Measurements from ENCODE around the gene ATAD3B.

DNA sequence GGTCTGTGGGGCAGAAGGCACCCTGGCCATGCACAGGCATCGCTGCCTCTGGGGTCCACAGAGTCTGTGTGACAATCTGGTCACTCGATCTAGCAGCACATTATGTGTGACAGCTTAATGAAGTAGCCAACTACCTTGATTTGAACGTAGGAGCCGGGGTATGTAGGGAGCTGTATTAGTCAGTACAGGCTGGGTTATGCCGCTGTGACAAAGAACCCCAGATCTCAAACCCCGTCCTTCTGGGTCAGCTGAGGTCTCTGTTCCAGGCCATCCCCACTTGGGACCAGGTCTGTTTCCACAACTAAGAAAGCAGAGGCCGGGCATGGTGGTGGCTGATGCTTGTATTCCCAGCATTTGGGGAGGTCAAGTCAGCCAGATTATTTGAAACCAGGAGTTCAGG lies 8.3 kb upstream of the ATAD3B start:
- TF ChIP-seq NFE2L2 (IDR thresholded peaks at IDR 0.05; ENCODE audit: low read depth, low read length) (no peak), RAD21 (IDR thresholded peaks at IDR 0.05; ENCODE audit: low read length) (no peak), MAZ (IDR thresholded peaks at IDR 0.05; ENCODE audit: borderline replicate concordance, low read depth, low read length) (no peak), MXI1 (IDR thresholded peaks at IDR 0.05; ENCODE audit: borderline replicate concordance, low read depth, low read length) (no peak), CEBPB (IDR thresholded peaks at IDR 0.05; ENCODE audit: low read depth, low read length) (no peak), POLR2A (IDR thresholded peaks at IDR 0.05; ENCODE audit: low read depth, low read length) (no peak), BHLHE40 (IDR thresholded peaks at IDR 0.05; ENCODE audit: low read depth, low read length) (no peak), RFX5 (IDR thresholded peaks at IDR 0.05; ENCODE audit: low read depth, low read length) (no peak), FOS (IDR thresholded peaks at IDR 0.05; ENCODE audit: low read depth, low read length) (no peak), SMC3 (IDR thresholded peaks at IDR 0.05; ENCODE audit: low read depth, low read length) (no peak), MAFK (IDR thresholded peaks at IDR 0.05; ENCODE audit: low read depth, low read length) (no peak), RCOR1 (IDR thresholded peaks at IDR 0.05; ENCODE audit: insufficient replicate concordance, low read length) (no peak)
- TF ChIP-seq, protein P1, sequence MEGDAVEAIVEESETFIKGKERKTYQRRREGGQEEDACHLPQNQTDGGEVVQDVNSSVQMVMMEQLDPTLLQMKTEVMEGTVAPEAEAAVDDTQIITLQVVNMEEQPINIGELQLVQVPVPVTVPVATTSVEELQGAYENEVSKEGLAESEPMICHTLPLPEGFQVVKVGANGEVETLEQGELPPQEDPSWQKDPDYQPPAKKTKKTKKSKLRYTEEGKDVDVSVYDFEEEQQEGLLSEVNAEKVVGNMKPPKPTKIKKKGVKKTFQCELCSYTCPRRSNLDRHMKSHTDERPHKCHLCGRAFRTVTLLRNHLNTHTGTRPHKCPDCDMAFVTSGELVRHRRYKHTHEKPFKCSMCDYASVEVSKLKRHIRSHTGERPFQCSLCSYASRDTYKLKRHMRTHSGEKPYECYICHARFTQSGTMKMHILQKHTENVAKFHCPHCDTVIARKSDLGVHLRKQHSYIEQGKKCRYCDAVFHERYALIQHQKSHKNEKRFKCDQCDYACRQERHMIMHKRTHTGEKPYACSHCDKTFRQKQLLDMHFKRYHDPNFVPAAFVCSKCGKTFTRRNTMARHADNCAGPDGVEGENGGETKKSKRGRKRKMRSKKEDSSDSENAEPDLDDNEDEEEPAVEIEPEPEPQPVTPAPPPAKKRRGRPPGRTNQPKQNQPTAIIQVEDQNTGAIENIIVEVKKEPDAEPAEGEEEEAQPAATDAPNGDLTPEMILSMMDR (conservative IDR thresholded peaks at IDR 0.05; ENCODE audit: low read depth, low read length): no peak
- TF ChIP-seq, protein P2, sequence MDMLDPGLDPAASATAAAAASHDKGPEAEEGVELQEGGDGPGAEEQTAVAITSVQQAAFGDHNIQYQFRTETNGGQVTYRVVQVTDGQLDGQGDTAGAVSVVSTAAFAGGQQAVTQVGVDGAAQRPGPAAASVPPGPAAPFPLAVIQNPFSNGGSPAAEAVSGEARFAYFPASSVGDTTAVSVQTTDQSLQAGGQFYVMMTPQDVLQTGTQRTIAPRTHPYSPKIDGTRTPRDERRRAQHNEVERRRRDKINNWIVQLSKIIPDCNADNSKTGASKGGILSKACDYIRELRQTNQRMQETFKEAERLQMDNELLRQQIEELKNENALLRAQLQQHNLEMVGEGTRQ (IDR thresholded peaks at IDR 0.05; ENCODE audit: low read depth, low read length): no peak
